Neuron (in vitro differentiated cells): ENCODE measurements around the gene MRPL18.
"Not testable (repeated sequence)": the region's sequence is repeated elsewhere in the genome, so short reads cannot be mapped to it uniquely, and the experiment has no call there.

Experiments
- H2AFZ ChIP-seq: one replicate; pipeline ENCODE4 v1.6.1; 2013; ENCODE audit warnings: low read depth, mild to moderate bottlenecking, inconsistent platforms, low read length, moderate library complexity
- H3K27me3 ChIP-seq: one replicate; pipeline ENCODE4 v1.6.1; 2013; ENCODE audit warnings: low read length; ENCODE audit not compliant: insufficient read depth
- H3K36me3 ChIP-seq: one replicate; pipeline ENCODE4 v1.6.1; 2013; ENCODE audit warnings: low read length; ENCODE audit not compliant: insufficient read depth
- H3K4me1 ChIP-seq: one replicate; pipeline ENCODE4 v1.6.1; 2013; ENCODE audit warnings: low read length; ENCODE audit not compliant: insufficient read depth
- H3K4me3 ChIP-seq: 2 replicates; pipeline ENCODE4 v1.5.1; 2013; ENCODE audit warnings: mild to moderate bottlenecking, low read length, moderate library complexity
- H3K9me3 ChIP-seq: one replicate; pipeline ENCODE4 v1.6.1; 2013; ENCODE audit warnings: low read length

The MRPL18 gene

GRCh38 chr6:159813781-159814180 is 23.5 kb downstream of the MRPL18 start:
- H3K36me3 ChIP-seq: no peaks in the 10 kb centered on the region
- H3K27me3 ChIP-seq: no peaks in the 10 kb centered on the region
- no peak overlapping the region for H2AFZ ChIP-seq
- H3K4me3 ChIP-seq: no peak overlapping the region
- peaks cover 8% of the 10 kb centered on the region for H3K4me1 ChIP-seq
- no peaks in the 10 kb centered on the region for H3K9me3 ChIP-seq

- Histone ChIP-seq H2AFZ (no peak overlapping the region), H3K27me3 (peaks cover 6% of the 10 kb centered on the region), H3K4me3 (no peak overlapping the region), H3K4me1 (peaks cover 14% of the 10 kb centered on the region), H3K36me3 (no peaks in the 10 kb centered on the region), H3K9me3 (no peaks in the 10 kb centered on the region)
These were observed 25.1 kb downstream of the MRPL18 start for GRCh38 chr6:159815410-159815809.

DNA sequence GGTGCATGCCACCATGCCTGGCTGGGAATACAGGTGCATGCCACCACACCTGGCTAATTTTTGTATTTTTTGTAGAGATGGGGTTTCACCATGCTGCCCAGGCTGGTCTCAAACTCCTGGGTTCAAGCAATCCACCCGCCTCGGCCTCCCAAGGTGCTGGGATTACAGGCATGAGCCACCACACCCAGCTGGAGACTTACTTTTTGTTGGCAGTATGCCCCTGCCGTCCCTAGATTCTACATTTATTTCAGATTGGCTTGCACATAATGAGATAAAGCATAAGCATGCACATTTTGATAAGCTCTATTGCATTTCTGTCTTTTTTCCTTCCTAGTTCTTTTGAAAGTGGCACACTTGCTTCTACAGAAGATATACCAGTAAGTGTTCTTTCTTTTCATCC is 26.5 kb downstream of the MRPL18 start:
- not testable (repeated sequence) for H3K27me3 ChIP-seq, H3K9me3 ChIP-seq, H3K4me3 ChIP-seq, H3K36me3 ChIP-seq, H2AFZ ChIP-seq, H3K4me1 ChIP-seq

DNA sequence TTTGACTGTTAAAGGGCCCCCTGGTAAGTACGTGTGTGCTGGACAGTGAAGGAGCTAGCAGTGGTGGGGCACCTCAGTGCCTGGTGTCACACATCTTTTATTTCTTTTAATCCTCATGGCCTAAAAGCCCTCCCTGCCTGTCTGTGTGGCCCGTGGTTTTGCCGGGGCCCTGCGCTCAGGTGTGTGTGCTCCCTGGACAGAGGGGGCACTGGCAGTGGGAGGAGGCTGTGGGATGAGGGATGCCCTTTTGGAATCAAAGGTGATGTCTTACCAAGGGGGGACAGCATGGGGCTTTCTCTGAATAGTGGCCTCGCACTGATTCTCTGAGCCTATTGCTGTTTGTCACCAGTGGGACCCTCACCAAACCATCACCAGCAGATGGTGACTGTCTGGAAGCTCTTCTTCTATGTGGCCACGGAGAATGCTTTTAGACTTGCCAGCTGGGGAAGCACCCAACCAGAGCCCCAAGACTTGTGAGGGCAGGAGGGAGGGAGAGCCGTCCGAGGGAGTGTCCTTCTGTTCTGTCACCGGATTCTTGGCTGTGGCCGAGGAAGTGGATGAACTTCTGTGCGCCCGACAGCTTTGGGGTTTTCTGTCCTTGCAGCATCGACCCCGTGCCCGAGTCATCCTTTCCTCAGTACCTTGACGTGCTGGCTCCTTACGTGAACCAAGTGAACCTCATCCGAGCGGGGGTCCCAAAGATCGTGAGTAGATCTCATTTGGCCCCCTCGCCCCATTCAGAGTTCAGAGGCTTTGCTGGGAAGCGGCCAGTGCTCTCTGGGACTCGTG is 27.9 kb downstream of the MRPL18 start:
- Histone ChIP-seq H3K4me1 (peaks cover 9% of the 10 kb centered on the region), H3K36me3 (no peaks in the 10 kb centered on the region), H2AFZ (no peak overlapping the region), H3K27me3 (peaks cover 6% of the 10 kb centered on the region), H3K4me3 (no peak overlapping the region), H3K9me3 (no peaks in the 10 kb centered on the region)

GRCh38 chr6:159819098-159819497 is 28.8 kb downstream of the MRPL18 start:
- Histone ChIP-seq H2AFZ (no peak overlapping the region), H3K36me3 (no peaks in the 10 kb centered on the region), H3K27me3 (peaks cover 6% of the 10 kb centered on the region), H3K4me3 (no peak overlapping the region), H3K9me3 (no peaks in the 10 kb centered on the region), H3K4me1 (peaks cover 9% of the 10 kb centered on the region)

- Histone ChIP-seq H3K4me3 (peak overlapping the region; percentile 14), H3K9me3 (no peaks in the 10 kb centered on the region), H2AFZ (peak overlapping the region; percentile 39), H3K4me1 (peaks cover 9% of the 10 kb centered on the region), H3K36me3 (no peaks in the 10 kb centered on the region), H3K27me3 (peaks cover 6% of the 10 kb centered on the region)
These were observed 29.8 kb downstream of the MRPL18 start for GRCh38 chr6:159819932-159820640.

DNA sequence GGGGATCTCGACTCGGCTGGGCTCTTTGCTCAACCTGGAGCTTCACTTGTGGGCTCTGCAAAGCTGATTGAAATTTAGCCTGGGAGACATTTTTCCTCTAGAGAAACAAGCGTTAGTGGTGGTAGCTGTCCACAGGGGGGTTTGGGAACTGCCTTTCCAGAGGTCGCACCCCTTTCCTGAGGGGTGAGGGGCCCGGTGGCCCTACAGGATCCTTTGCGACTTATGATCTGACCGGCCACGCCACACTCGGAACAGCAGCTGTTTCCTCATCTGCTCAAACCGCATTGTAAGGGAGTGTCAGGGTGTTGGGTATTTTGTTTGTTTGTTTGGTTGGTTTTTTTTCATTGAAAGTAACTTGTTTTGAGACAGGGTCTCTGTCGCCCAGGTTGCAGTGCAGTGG is 30.9 kb downstream of the MRPL18 start:
- H2AFZ ChIP-seq: no peak overlapping the region
- H3K4me3 ChIP-seq: no peak overlapping the region
- peaks cover 6% of the 10 kb centered on the region for H3K27me3 ChIP-seq
- no peaks in the 10 kb centered on the region for H3K36me3 ChIP-seq
- H3K4me1 ChIP-seq: peaks cover 9% of the 10 kb centered on the region
- H3K9me3 ChIP-seq: no peaks in the 10 kb centered on the region

- Histone ChIP-seq H3K9me3 (no peaks in the 10 kb centered on the region), H3K4me3 (no peak overlapping the region), H3K36me3 (no peaks in the 10 kb centered on the region), H3K4me1 (peaks cover 9% of the 10 kb centered on the region), H3K27me3 (peaks cover 6% of the 10 kb centered on the region), H2AFZ (no peak overlapping the region)
These were observed 31.5 kb downstream of the MRPL18 start for GRCh38 chr6:159821726-159822125.

DNA sequence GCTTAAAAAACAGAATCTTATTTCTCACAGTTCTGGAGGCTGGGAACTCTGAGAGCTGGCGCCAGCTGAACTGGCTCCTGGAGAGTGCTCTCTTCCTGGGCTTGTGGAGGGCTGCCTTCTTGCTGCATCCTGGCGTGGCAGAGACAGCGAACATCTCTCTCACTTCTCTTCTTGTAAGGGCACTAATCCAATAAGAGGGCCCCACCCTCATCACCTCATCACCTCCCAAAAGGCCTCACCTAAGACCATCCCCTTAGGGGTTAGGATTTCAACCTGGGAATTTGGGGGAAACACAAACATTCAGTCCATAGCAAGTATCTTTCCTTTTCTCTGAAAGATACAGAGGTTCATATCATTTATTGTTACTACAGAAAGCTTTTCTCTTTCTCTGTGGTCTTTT is 33.7 kb downstream of the MRPL18 start:
- Histone ChIP-seq H3K36me3 (no peaks in the 10 kb centered on the region), H3K4me1 (peaks cover 9% of the 10 kb centered on the region), H3K4me3 (no peak overlapping the region), H3K27me3 (peaks cover 6% of the 10 kb centered on the region), H2AFZ (no peak overlapping the region), H3K9me3 (no peaks in the 10 kb centered on the region)

- H3K36me3 ChIP-seq, H3K4me3 ChIP-seq, H3K9me3 ChIP-seq, H2AFZ ChIP-seq, H3K27me3 ChIP-seq, H3K4me1 ChIP-seq: not testable (repeated sequence)
These were observed 34.4 kb downstream of the MRPL18 start for GRCh38 chr6:159824690-159825089.

GRCh38 chr6:159826004-159826403 is 35.7 kb downstream of the MRPL18 start:
- H3K36me3 ChIP-seq: no peaks in the 10 kb centered on the region
- no peak overlapping the region for H3K4me3 ChIP-seq
- no peaks in the 10 kb centered on the region for H3K4me1 ChIP-seq
- H3K9me3 ChIP-seq: no peaks in the 10 kb centered on the region
- H3K27me3 ChIP-seq: no peaks in the 10 kb centered on the region
- no peak overlapping the region for H2AFZ ChIP-seq

GRCh38 chr6:159826968-159827647 is 36.8 kb downstream of the MRPL18 start:
- Histone ChIP-seq H3K4me1 (no peaks in the 10 kb centered on the region), H3K36me3 (no peaks in the 10 kb centered on the region), H3K9me3 (no peaks in the 10 kb centered on the region), H2AFZ (no peak overlapping the region), H3K4me3 (no peak overlapping the region), H3K27me3 (no peaks in the 10 kb centered on the region)

DNA sequence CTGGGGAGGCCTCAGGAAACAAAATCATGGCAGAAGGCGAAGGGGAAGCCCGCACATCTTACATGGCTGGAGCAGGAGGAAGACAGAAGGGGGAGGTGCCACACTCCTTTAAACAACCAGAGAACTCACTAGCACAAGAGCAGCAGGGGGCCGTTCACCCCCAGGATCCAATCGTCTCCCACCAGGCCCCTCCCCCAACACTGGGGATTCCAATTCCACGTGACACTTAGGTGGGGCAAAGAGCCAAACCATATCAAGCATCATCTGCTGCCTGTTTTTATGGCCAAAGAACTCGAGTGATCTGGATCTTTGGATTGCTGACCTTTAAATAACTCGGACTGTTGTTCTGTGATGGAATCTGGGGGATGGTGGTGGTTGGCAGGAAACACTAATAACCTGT is 37.8 kb downstream of the MRPL18 start:
- H2AFZ ChIP-seq: no peak overlapping the region
- H3K27me3 ChIP-seq: no peaks in the 10 kb centered on the region
- no peaks in the 10 kb centered on the region for H3K36me3 ChIP-seq
- H3K9me3 ChIP-seq: no peaks in the 10 kb centered on the region
- no peak overlapping the region for H3K4me3 ChIP-seq
- no peaks in the 10 kb centered on the region for H3K4me1 ChIP-seq
